ENCODE data around the gene AKAP9.

DNA sequence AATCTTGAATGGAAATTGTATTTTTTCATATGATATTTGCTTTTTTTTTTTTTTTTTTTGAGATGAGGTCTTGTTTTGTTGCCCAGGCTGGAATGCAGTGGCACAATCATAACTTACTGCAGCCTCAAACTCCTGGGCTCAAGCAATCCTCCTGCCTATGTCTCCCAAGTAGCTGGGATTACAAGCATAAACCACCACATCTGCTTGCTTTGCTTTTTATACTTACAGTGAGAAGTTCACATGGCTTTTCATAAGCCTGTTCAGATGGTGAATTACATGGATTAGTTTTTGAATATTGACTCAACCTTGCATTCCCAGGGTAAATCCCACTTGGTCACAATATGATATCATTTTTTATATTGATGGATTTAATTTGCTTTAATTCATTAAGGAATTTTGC lies 216.3 kb downstream of the AKAP9 start:
- no peak for TF ChIP-seq POLR2A (IDR thresholded peaks at IDR 0.05; ENCODE audit: low read length)
- TF ChIP-seq GATA1 (IDR thresholded peaks at IDR 0.05; ENCODE audit: low read depth, low read length): no peak

Measured in erythroblast (primary cell).